Mucosa of descending colon (tissue), 3 donors: ENCODE measurements around the gene ZNF83. TPM values are rescaled to one million over a fixed set of nuclear protein-coding genes. Genes with fewer than 3 reads are reported as not detected.

Experiments
- ATAC-seq: fragments of 200-7000 bp; cut with Tn5 transposase; one replicate; pipeline ENCODE4 v1.9.1; 2020; ENCODE audit warnings: mild to moderate bottlenecking, moderate library complexity
- DNase-seq, 3 donors: peaks; one replicate each; pipeline ENCODE4 v3.0.0-alpha.2; 2020
- H3K36me3 ChIP-seq: fragments of 200-600 bp; one replicate; pipeline ENCODE4 v1.8.0; 2021; ENCODE audit warnings: low read depth, mild to moderate bottlenecking
- H3K4me1 ChIP-seq: fragments of 200-600 bp; one replicate; pipeline ENCODE4 v1.8.0; 2021; ENCODE audit warnings: low read depth, mild to moderate bottlenecking
- H3K4me3 ChIP-seq: fragments of 200-600 bp; one replicate; pipeline ENCODE4 v1.8.0; 2021; ENCODE audit warnings: mild to moderate bottlenecking
- H3K9me3 ChIP-seq: fragments of 200-600 bp; one replicate; pipeline ENCODE4 v1.8.0; 2021; ENCODE audit warnings: mild to moderate bottlenecking
- CTCF ChIP-seq: fragments of 200-600 bp; IDR thresholded peaks from one replicate; pipeline ENCODE4 v1.8.0; 2022; ENCODE audit warnings: antibody characterized with exemption, mild to moderate bottlenecking
- intact Hi-C, 2 donors: fragments of 100-400 bp; cut with DNase I in 1 of 2; cut with micrococcal nuclease in 1 of 2; formaldehyde crosslinking; loops; one replicate each; pipeline versions ENCODE4 v1.11.0 to v1.11.1; 2022; cut with DNase I, micrococcal nuclease
- total RNA-seq, 3 donors: library from RNA; stranded (reverse); fragmentation: NEBNext Ultra II Directional in 2 of 3; extraction: Animal tissue kit (Norgen Biotek cat#: 25700) in 2 of 3; gene quantifications; one replicate each; pipeline versions ENCODE4 v1.2.1 to v1.2.4, GENCODE V29; 2021 to 2023
- donor health status: DM: no; HTN: no; CAD: no; lungs with moderate emphysema.
- donor health status: DM: no; HTN: no; CAD: no.
- donor health status: DM: no; HTN: yes; CAD: no.

ZNF83 gene
- total RNA-seq, 3 donors from 2014 or later, result 17.6 to 48.7 (median 31.6) TPM

GRCh38 chr19:52665027-52665426 lies 26.9 kb upstream of the ZNF83 start:
- no peak for DNase-seq
- Histone ChIP-seq H3K9me3 (no peaks in the 10 kb centered on the region), H3K36me3 (no peaks in the 10 kb centered on the region), H3K4me3 (no peak overlapping the region), H3K4me1 (no peaks in the 10 kb centered on the region)
- intact Hi-C loops, result no loop called here
- TF ChIP-seq CTCF, result no peak
- no peak for ATAC-seq

GRCh38 chr19:52664461-52664860 lies 26.3 kb upstream of the ZNF83 start:
- H3K9me3 ChIP-seq, result no peaks in the 10 kb centered on the region
- no peaks in the 10 kb centered on the region for H3K36me3 ChIP-seq
- DNase-seq, result no peak
- intact Hi-C loops, result no loop called here
- no peak for ATAC-seq
- H3K4me3 ChIP-seq, result no peak overlapping the region
- TF ChIP-seq CTCF, result no peak
- H3K4me1 ChIP-seq, result no peaks in the 10 kb centered on the region

- Histone ChIP-seq H3K4me3 (no peak overlapping the region), H3K36me3 (no peaks in the 10 kb centered on the region), H3K4me1 (no peaks in the 10 kb centered on the region), H3K9me3 (no peaks in the 10 kb centered on the region)
- DNase-seq (no peak), ATAC-seq (no peak)
- TF ChIP-seq CTCF, result no peak
- intact Hi-C loops, result no loop called here
Observed at GRCh38 chr19:52662631-52663030, 24.5 kb upstream of the ZNF83 start.

- H3K36me3 ChIP-seq, result no peaks in the 10 kb centered on the region
- DNase-seq, result no peak
- no peak overlapping the region for H3K4me3 ChIP-seq
- H3K9me3 ChIP-seq, result no peaks in the 10 kb centered on the region
- intact Hi-C loops, result no loop called here
- ATAC-seq, result no peak
- H3K4me1 ChIP-seq, result no peaks in the 10 kb centered on the region
- no peak for TF ChIP-seq CTCF
Observed at GRCh38 chr19:52660981-52661380, 22.8 kb upstream of the ZNF83 start.

- H3K4me3 ChIP-seq, result no peak overlapping the region
- no peaks in the 10 kb centered on the region for H3K4me1 ChIP-seq
- intact Hi-C loops, result no loop called here
- no peak for TF ChIP-seq CTCF
- H3K36me3 ChIP-seq, result no peaks in the 10 kb centered on the region
- H3K9me3 ChIP-seq, result peaks cover under 1% of the 10 kb centered on the region
- ATAC-seq (no peak), DNase-seq (no peak)
Observed at GRCh38 chr19:52659013-52659412, 20.9 kb upstream of the ZNF83 start.

GRCh38 chr19:52658595-52658994 lies 20.4 kb upstream of the ZNF83 start:
- H3K4me1 ChIP-seq, result no peaks in the 10 kb centered on the region

More at GRCh38 chr19:52658595-52658994, 20.4 kb upstream of the ZNF83 start:
- H3K4me3 ChIP-seq, result no peak overlapping the region
- intact Hi-C loops, result no loop called here
- DNase-seq (no peak), ATAC-seq (no peak)
- peaks cover 3% of the 10 kb centered on the region for H3K9me3 ChIP-seq
- no peaks in the 10 kb centered on the region for H3K36me3 ChIP-seq
- no peak for TF ChIP-seq CTCF
